GM12878 (cell line): ENCODE measurements around the gene DUSP8. TPM values are rescaled to one million over a fixed set of nuclear protein-coding genes. Genes with fewer than 3 reads are reported as not detected.

Experiments used
- ATAC-seq: fragments of 200-7000 bp; cut with Tn5 transposase; 3 replicates; pipeline ENCODE4 v1.9.1; 2020; ENCODE audit warnings: mild to moderate bottlenecking, moderate library complexity
- BruUV-seq: library from RNA; stranded (reverse); fragments of 400-500 nt; replicated peaks from 2 replicates; lab custom pipeline; 2021; lab: Mats Ljungman, UMichigan
- CTCF ChIA-PET: fragments of 300-600 bp; sonication (Branson Sonifier 250); formaldehyde crosslinking; extraction: SDS; loops from one replicate; lab custom pipeline; 2021; ENCODE audit warnings: inconsistent platforms; lab: Yijun Ruan, JAX
- POLR2A ChIA-PET: fragments of 350-600 bp; formaldehyde crosslinking; extraction: SDS; loops from one replicate; lab custom pipeline; 2021; ENCODE audit warnings: inconsistent platforms; lab: Charles Lee
- RAD21 ChIA-PET: fragments of 300-600 bp; sonication (Branson Sonifier 250); formaldehyde crosslinking; loops from one replicate; lab custom pipeline; 2023; ENCODE audit warnings: antibody characterized with exemption; ENCODE audit not compliant: unreplicated experiment; lab: Charles Lee
- SMC1A ChIA-PET: fragments of 300-600 bp; sonication (Branson Sonifier 250); formaldehyde crosslinking; loops from one replicate; lab custom pipeline; 2023; ENCODE audit not compliant: unreplicated experiment, uncharacterized antibody; lab: Charles Lee
- DNase-seq: peaks from one replicate; pipeline ENCODE4 v3.0.0-alpha.2; 2011; ENCODE audit warnings: low read depth, low spot score
- FAIRE-seq: peaks from 3 replicates; lab custom pipeline; 2011; peaks lifted over from hg19 to GRCh38; lab: Jason Lieb, UNC
- H2AFZ ChIP-seq: 2 replicates; pipeline ENCODE4 v1.6.0; 2011; ENCODE audit warnings: low read depth, low read length, control low read depth; ENCODE audit not compliant: control insufficient read depth
- H3K27ac ChIP-seq: 2 replicates; pipeline ENCODE4 v1.5.1; 2011; ENCODE audit warnings: control low read depth; ENCODE audit not compliant: control insufficient read depth, insufficient read depth
- H3K27me3 ChIP-seq, 2 experiments: replicated peaks in 1 of 2; 2 replicates each; pipeline versions ENCODE4 v1.6.0 to v1.6.1; 2011; ENCODE audit warnings: low read length in 1 of 2; ENCODE audit not compliant: control insufficient read depth in 2 of 2, insufficient read depth in 2 of 2
- H3K36me3 ChIP-seq, 2 experiments: 2 replicates each; pipeline ENCODE4 v1.5.1; 2011; ENCODE audit warnings: low read length in 1 of 2; ENCODE audit not compliant: control insufficient read depth in 2 of 2, insufficient read depth in 2 of 2
- H3K4me1 ChIP-seq: 2 replicates; pipeline ENCODE4 v1.6.1; 2011; ENCODE audit warnings: mild to moderate bottlenecking, low read length, moderate library complexity, mixed read lengths; ENCODE audit not compliant: control insufficient read depth, insufficient read depth
- H3K4me2 ChIP-seq: 2 replicates; pipeline ENCODE4 v1.6.0; 2011; ENCODE audit warnings: control low read depth; ENCODE audit not compliant: control insufficient read depth, insufficient read depth
- H3K4me3 ChIP-seq: fragments of 200-600 bp; sonication (generic); 2 replicates; pipeline ENCODE4 v1.5.1; 2016
- H3K79me2 ChIP-seq: 2 replicates; pipeline ENCODE4 v1.6.0; 2011; ENCODE audit warnings: low read length; ENCODE audit not compliant: control insufficient read depth, insufficient read depth
- H3K9ac ChIP-seq: 2 replicates; pipeline ENCODE4 v1.8.0; 2011; ENCODE audit warnings: low read length, control low read depth, mixed read lengths; ENCODE audit not compliant: control insufficient read depth, insufficient read depth
- H3K9me3 ChIP-seq: replicated peaks from 3 replicates; pipeline ENCODE4 v1.5.1; 2011; ENCODE audit warnings: mild to moderate bottlenecking, low read length; ENCODE audit not compliant: control insufficient read depth, insufficient read depth
- H4K20me1 ChIP-seq: 2 replicates; pipeline ENCODE4 v1.6.0; 2011; ENCODE audit not compliant: control insufficient read depth, insufficient read depth
- ATF7 ChIP-seq: fragments of 450-650 bp; IDR thresholded peaks from 2 replicates; pipeline ENCODE4 v1.6.1; 2016; ENCODE audit warnings: low read depth, mild to moderate bottlenecking
- CBX5 ChIP-seq: sonication (generic); IDR thresholded peaks from 2 replicates; pipeline ENCODE4 v1.6.1; 2016; ENCODE audit warnings: low read depth, moderate library complexity, mild to moderate bottlenecking, inconsistent platforms
- CEBPB ChIP-seq, 2 experiments: fragments of 150-350 bp in 1 of 2; IDR thresholded peaks; 2 replicates each; pipeline ENCODE4 v1.6.1; 2012 to 2014; ENCODE audit warnings: low read depth in 2 of 2, low read length in 2 of 2, borderline replicate concordance in 1 of 2, inconsistent platforms in 1 of 2
- CREB1 ChIP-seq: IDR thresholded peaks from 2 replicates; pipeline ENCODE4 v1.6.1; 2012; ENCODE audit warnings: low read depth, mild to moderate bottlenecking, inconsistent platforms
- CUX1 ChIP-seq: IDR thresholded peaks from 2 replicates; pipeline ENCODE4 v1.6.1; 2012; ENCODE audit warnings: improper control_type of control experiment, low read depth, low read length; ENCODE audit not compliant: insufficient replicate concordance
- IRF4 ChIP-seq: IDR thresholded peaks from 2 replicates; pipeline ENCODE4 v1.6.1; 2011; ENCODE audit warnings: low read depth, low read length
- NRF1 ChIP-seq: conservative IDR thresholded peaks from 2 replicates; pipeline ENCODE4 v1.6.1; 2011; ENCODE audit warnings: mild to moderate bottlenecking, low read depth, low read length, improper control_type of control experiment
- PAX8 ChIP-seq: fragments of 450-650 bp; IDR thresholded peaks from 2 replicates; pipeline ENCODE4 v1.6.1; 2017; ENCODE audit warnings: mild to moderate bottlenecking, moderate library complexity
- PBX3 ChIP-seq: IDR thresholded peaks from 2 replicates; pipeline ENCODE4 v1.6.1; 2011; ENCODE audit warnings: mild to moderate bottlenecking, low read depth, low read length, moderate library complexity; ENCODE audit not compliant: insufficient replicate concordance
- RAD51 ChIP-seq: fragments of 450-650 bp; IDR thresholded peaks from 2 replicates; pipeline ENCODE4 v1.6.1; 2016; ENCODE audit warnings: moderate library complexity, mild to moderate bottlenecking, inconsistent platforms
- RB1 ChIP-seq: fragments of 450-650 bp; formaldehyde crosslinking; IDR thresholded peaks from 2 replicates; pipeline ENCODE4 v1.6.1; 2017; ENCODE audit warnings: mild to moderate bottlenecking, borderline replicate concordance
- TAF1 ChIP-seq: IDR thresholded peaks from 2 replicates; pipeline ENCODE4 v1.6.1; 2011; ENCODE audit warnings: mild to moderate bottlenecking, low read depth, low read length, borderline replicate concordance
- TCF7 ChIP-seq: IDR thresholded peaks from 2 replicates; pipeline ENCODE4 v1.6.1; 2014; ENCODE audit warnings: antibody characterized with exemption, borderline replicate concordance
- WGBS: methylation state at CpG from one replicate; pipeline ENCODE4 v1.1.6; 2016; ENCODE audit warnings: low lambda C conversion rate; ENCODE audit not compliant: insufficient replicate concordance, insufficient coverage; ENCODE audit errors: missing lambda C conversion rate; 5-methylcytosine and 5-hydroxymethylcytosine counted together
- in situ Hi-C: fragments of 300-500 bp; cut with MboI; formaldehyde crosslinking; loops from 9 replicates; pipeline ENCODE4 v1.14.3; 2018; ENCODE audit warnings: mixed read lengths
- intact Hi-C: fragments of 100-400 bp; cut with micrococcal nuclease; formaldehyde crosslinking; loops from one replicate; pipeline ENCODE4 v1.14.2; 2022; ENCODE audit not compliant: unreplicated experiment
- polyA plus RNA-seq, 11 experiments: library from polyadenylated mRNA; depleted of rRNA in 4 of 11; unstranded in 6 of 11; stranded (reverse) in 5 of 11; fragments of >200 nt; fragmentation: Nextera tagmentation in 4 of 11; fragmentation: Illumina TruSeq in 1 of 11; extraction: Ambion mirVana in 4 of 11; extraction: Trizol in 1 of 11; gene quantifications; 1 replicate in 1 of 11; 2 replicates in 10 of 11; pipeline versions ENCODE4 v1.2.1 to v1.2.3, GENCODE V29; 2011 to 2016; ENCODE audit warnings: inconsistent platforms in 2 of 11, missing spikeins in 2 of 11, low read depth in 1 of 11
- total RNA-seq, 4 experiments: library from RNA; depleted of rRNA in 3 of 4; stranded (reverse); fragments of >200 nt in 3 of 4; fragmentation: Illumina TruSeq in 1 of 4; extraction: Trizol in 1 of 4; gene quantifications; 2 replicates each; pipeline versions ENCODE4 v1.2.1 to v1.2.3, GENCODE V29; 2013 to 2021

The DUSP8 gene
- total and polyA plus RNA-seq, 10 of the 15 experiments (the other 5 are each of a cell fraction or from before 2014, with no cell fraction given) = 0.04 to 1.7 (median 0.26) TPM; not detected in 6

GRCh38 chr11:1536065-1536843, 35.8 kb downstream of the DUSP8 start:
- 80% methylated on average over 16 of the region's 16 CpGs for WGBS
- in situ Hi-C loops (no loop called here), intact Hi-C loops (no loop called here)
- Histone ChIP-seq H3K9me3 (no peaks in the 10 kb centered on the region), H3K36me3 (peaks cover 0 to 3% of the 10 kb centered on the region in 2 experiments; a peak in 2 of 4 replicates), H3K79me2 (peaks cover 8% of the 10 kb centered on the region), H4K20me1 (peaks cover 7% of the 10 kb centered on the region; the same call in 1 of the 2 replicates), H3K27ac (no peak overlapping the region), H3K4me1 (no peaks in the 10 kb centered on the region), H2AFZ (no peak overlapping the region), H3K27me3 (peaks cover 0 to 1% of the 10 kb centered on the region in 2 experiments; a peak in 1 of 4 replicates), H3K9ac (no peak overlapping the region), H3K4me2 (no peak overlapping the region), H3K4me3 (no peak overlapping the region)
- ChIA-PET POLR2A (interaction anchor here (1.6 kb wide), 1 partner anchor 14 kb away, joined by 6 read pairs; no protein-coding TSS in a partner anchor), RAD21 (no interaction called here), CTCF (interaction anchor here (1.6 kb wide), 1 partner anchor 39 kb away, joined by 4 read pairs; no protein-coding TSS in a partner anchor), SMC1A (interaction anchor here (1.1 kb wide), 1 partner anchor 39 kb away, joined by 3 read pairs; no protein-coding TSS in a partner anchor)
- DNase-seq = no peak
- FAIRE-seq = no peak
- TSS peak; percentile 50 for BruUV-seq
- ATAC-seq = no peak
- TF ChIP-seq NRF1 (no peak), CEBPB (IDR thresholded peaks at IDR 0.05; ENCODE audit: borderline replicate concordance in 1 of 2, low read depth in 2 of 2, low read length in 2 of 2) (no peak), PAX8 (no peak), IRF4 (no peak), RAD51 (no peak), PBX3 (no peak), CUX1 (no peak), ATF7 (no peak), CREB1 (no peak), TAF1 (no peak), CBX5 (no peak), TCF7 (no peak), RB1 (no peak)
